Liver (tissue), 3 donors: ENCODE measurements around the gene TLR4.

Experiments used
- ATF3 ChIP-seq: IDR thresholded peaks from 2 replicates; pipeline ENCODE4 v1.6.1; 2016; ENCODE audit warnings: antibody characterized with exemption
- CTCF ChIP-seq: fragments of 150-350 bp; IDR thresholded peaks from 2 replicates; pipeline ENCODE4 v1.5.1; 2017; ENCODE audit warnings: improper control_type of control experiment, low read depth, low read length; ENCODE audit not compliant: missing input control
- EGR1 ChIP-seq, 2 donors: IDR thresholded peaks; 2 replicates each; pipeline ENCODE4 v1.6.1; 2016 to 2018; ENCODE audit warnings: antibody characterized with exemption in 2 of 2, low read depth in 2 of 2
- GABPA ChIP-seq, 2 donors: IDR thresholded peaks in 1 of 2; conservative IDR thresholded peaks in 1 of 2; 2 replicates each; pipeline ENCODE4 v1.6.1; 2016; ENCODE audit warnings: antibody characterized with exemption in 2 of 2, mild to moderate bottlenecking in 1 of 2, moderate library complexity in 1 of 2
- JUND ChIP-seq, 2 donors: IDR thresholded peaks; 2 replicates each; pipeline ENCODE4 v1.6.1; 2016; ENCODE audit warnings: antibody characterized with exemption in 2 of 2
- MAX ChIP-seq: IDR thresholded peaks from 2 replicates; pipeline ENCODE4 v1.6.1; 2016; ENCODE audit warnings: antibody characterized with exemption
- NR2F2 ChIP-seq: IDR thresholded peaks from 2 replicates; pipeline ENCODE4 v1.6.1; 2016; ENCODE audit warnings: antibody characterized with exemption
- RAD21 ChIP-seq, 2 donors: IDR thresholded peaks; 2 replicates each; pipeline ENCODE4 v1.6.1; 2016; ENCODE audit warnings: antibody characterized with exemption in 2 of 2, mild to moderate bottlenecking in 2 of 2
- RXRA ChIP-seq, 2 donors: IDR thresholded peaks; 2 replicates each; pipeline ENCODE4 v1.6.1; 2017 to 2018; ENCODE audit warnings: antibody characterized with exemption in 2 of 2, mild to moderate bottlenecking in 1 of 2
- SP1 ChIP-seq: IDR thresholded peaks from 2 replicates; pipeline ENCODE4 v1.6.1; 2018; ENCODE audit warnings: antibody characterized with exemption, mild to moderate bottlenecking
- TAF1 ChIP-seq: conservative IDR thresholded peaks from 2 replicates; pipeline ENCODE4 v1.6.1; 2016; ENCODE audit warnings: antibody characterized with exemption, mild to moderate bottlenecking
- YY1 ChIP-seq: IDR thresholded peaks from 2 replicates; pipeline ENCODE4 v1.6.1; 2016; ENCODE audit warnings: antibody characterized with exemption, mild to moderate bottlenecking
- ZBTB33 ChIP-seq: IDR thresholded peaks from 2 replicates; pipeline ENCODE4 v1.6.1; 2016; ENCODE audit warnings: antibody characterized with exemption
- TF ChIP-seq, protein P1 (sequence below): IDR thresholded peaks from 2 replicates; pipeline ENCODE4 v1.6.1; 2016; ENCODE audit warnings: antibody characterized with exemption, mild to moderate bottlenecking
- donor health status: healthy.
- donor health status: healthy.

GRCh38 chr9:117723986-117724625, 19.9 kb downstream of the TLR4 start:
- no peak for TF ChIP-seq CTCF
- no peak for TF ChIP-seq JUND (IDR thresholded peaks at IDR 0.05)
- no peak for TF ChIP-seq MAX
- TF ChIP-seq ATF3, result no peak
- no peak for TF ChIP-seq TAF1
- TF ChIP-seq YY1, result no peak
- TF ChIP-seq, protein P1, sequence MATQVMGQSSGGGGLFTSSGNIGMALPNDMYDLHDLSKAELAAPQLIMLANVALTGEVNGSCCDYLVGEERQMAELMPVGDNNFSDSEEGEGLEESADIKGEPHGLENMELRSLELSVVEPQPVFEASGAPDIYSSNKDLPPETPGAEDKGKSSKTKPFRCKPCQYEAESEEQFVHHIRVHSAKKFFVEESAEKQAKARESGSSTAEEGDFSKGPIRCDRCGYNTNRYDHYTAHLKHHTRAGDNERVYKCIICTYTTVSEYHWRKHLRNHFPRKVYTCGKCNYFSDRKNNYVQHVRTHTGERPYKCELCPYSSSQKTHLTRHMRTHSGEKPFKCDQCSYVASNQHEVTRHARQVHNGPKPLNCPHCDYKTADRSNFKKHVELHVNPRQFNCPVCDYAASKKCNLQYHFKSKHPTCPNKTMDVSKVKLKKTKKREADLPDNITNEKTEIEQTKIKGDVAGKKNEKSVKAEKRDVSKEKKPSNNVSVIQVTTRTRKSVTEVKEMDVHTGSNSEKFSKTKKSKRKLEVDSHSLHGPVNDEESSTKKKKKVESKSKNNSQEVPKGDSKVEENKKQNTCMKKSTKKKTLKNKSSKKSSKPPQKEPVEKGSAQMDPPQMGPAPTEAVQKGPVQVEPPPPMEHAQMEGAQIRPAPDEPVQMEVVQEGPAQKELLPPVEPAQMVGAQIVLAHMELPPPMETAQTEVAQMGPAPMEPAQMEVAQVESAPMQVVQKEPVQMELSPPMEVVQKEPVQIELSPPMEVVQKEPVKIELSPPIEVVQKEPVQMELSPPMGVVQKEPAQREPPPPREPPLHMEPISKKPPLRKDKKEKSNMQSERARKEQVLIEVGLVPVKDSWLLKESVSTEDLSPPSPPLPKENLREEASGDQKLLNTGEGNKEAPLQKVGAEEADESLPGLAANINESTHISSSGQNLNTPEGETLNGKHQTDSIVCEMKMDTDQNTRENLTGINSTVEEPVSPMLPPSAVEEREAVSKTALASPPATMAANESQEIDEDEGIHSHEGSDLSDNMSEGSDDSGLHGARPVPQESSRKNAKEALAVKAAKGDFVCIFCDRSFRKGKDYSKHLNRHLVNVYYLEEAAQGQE, result no peak
- TF ChIP-seq RAD21 (IDR thresholded peaks at IDR 0.05), result no peak
- no peak for TF ChIP-seq SP1
- no peak for TF ChIP-seq GABPA (IDR thresholded peaks at IDR 0.05 in 1 of 2, conservative IDR thresholded peaks at IDR 0.05 in 1 of 2)
- no peak for TF ChIP-seq ZBTB33
- TF ChIP-seq EGR1 (IDR thresholded peaks at IDR 0.05; ENCODE audit: low read depth in 2 of 2), result no peak
- no peak for TF ChIP-seq RXRA (IDR thresholded peaks at IDR 0.05)
- TF ChIP-seq NR2F2, result no peak
